ENCODE results near the gene DST. TPM values are rescaled to one million over a fixed set of nuclear protein-coding genes. Genes with fewer than 3 reads are reported as not detected.

The DST gene
- total RNA-seq, 2 experiments from 2014 or later: 5.7 to 5.9 TPM

GRCh38 chr6:56572788-56573471 lies 69.8 kb downstream of the DST start:
- no peaks in the 10 kb centered on the region for H3K27me3 Mint-ChIP-seq
- no peaks in the 10 kb centered on the region for H3K4me1 Mint-ChIP-seq (ENCODE audit: low read depth)
- intact Hi-C loops (cut with DNase I, micrococcal nuclease): no loop called here
- TF ChIP-seq CTCF (IDR thresholded peaks at IDR 0.05): no peak
- no peak overlapping the region for H3K27ac ChIP-seq (ENCODE audit: low read depth in 1 of 2, low read length in 2 of 2)
- H3K36me3 Mint-ChIP-seq (ENCODE audit: low read depth): no peaks in the 10 kb centered on the region
- H3K27ac Mint-ChIP-seq: no peak overlapping the region
- POLR2A ChIA-PET: no interaction called here
- H3K36me3 ChIP-seq (ENCODE audit: insufficient read depth, low read length): no peaks in the 10 kb centered on the region
- ATAC-seq (ENCODE audit: poor library complexity) (no peak), DNase-seq (no peak)
- no peaks in the 10 kb centered on the region for H3K4me1 ChIP-seq (ENCODE audit: insufficient read depth, low read length)
- no peaks in the 10 kb centered on the region for H3K9me3 ChIP-seq (ENCODE audit: control insufficient read depth in 1 of 2, insufficient read depth in 1 of 2, low read length in 2 of 2)
- H3K9me3 Mint-ChIP-seq: no peaks in the 10 kb centered on the region
- CTCF ChIA-PET: no interaction called here
- no peak overlapping the region for H3K4me3 ChIP-seq (ENCODE audit: low read length)
- H3K4me3 Mint-ChIP-seq: no peak overlapping the region
- peaks cover 0 to 3% of the 10 kb centered on the region in 2 experiments for H3K27me3 ChIP-seq (ENCODE audit: control insufficient read depth in 1 of 2, insufficient read depth in 2 of 2, low read length in 2 of 2)

- Histone ChIP-seq H3K27me3 (ENCODE audit: control insufficient read depth in 1 of 2, insufficient read depth in 2 of 2, low read length in 2 of 2) (peaks cover 0 to 3% of the 10 kb centered on the region in 2 experiments), H3K36me3 (ENCODE audit: insufficient read depth, low read length) (no peaks in the 10 kb centered on the region), H3K4me3 (ENCODE audit: low read length) (no peak overlapping the region), H3K4me1 (ENCODE audit: insufficient read depth, low read length) (no peaks in the 10 kb centered on the region), H3K27ac (ENCODE audit: low read depth in 1 of 2, low read length in 2 of 2) (no peak overlapping the region), H3K9me3 (ENCODE audit: control insufficient read depth in 1 of 2, insufficient read depth in 1 of 2, low read length in 2 of 2) (no peaks in the 10 kb centered on the region)
- ChIA-PET CTCF (interaction anchor here (0.8 to 1.1 kb wide), 2 partner anchors 21 to 27 kb away, joined by 3 to 5 read pairs; no protein-coding TSS in a partner anchor), POLR2A (no interaction called here)
- Mint-ChIP-seq H3K9me3 (no peaks in the 10 kb centered on the region), H3K4me1 (ENCODE audit: low read depth) (no peaks in the 10 kb centered on the region), H3K27me3 (no peaks in the 10 kb centered on the region), H3K27ac (no peak overlapping the region), H3K4me3 (no peak overlapping the region), H3K36me3 (ENCODE audit: low read depth) (no peaks in the 10 kb centered on the region)
- DNase-seq: no peak
- no peak for TF ChIP-seq CTCF (IDR thresholded peaks at IDR 0.05)
- intact Hi-C loops (cut with DNase I, micrococcal nuclease): loop anchor here in 1 of 2 experiments (2.0 kb wide), 1 partner anchor 213 kb away; no protein-coding TSS in a partner anchor
- ATAC-seq (ENCODE audit: poor library complexity): no peak
Measured at GRCh38 chr6:56571605-56572004, 71.1 kb downstream of the DST start.

- H3K4me3 Mint-ChIP-seq: no peak overlapping the region
- peak; percentile 68 for TF ChIP-seq CTCF (IDR thresholded peaks at IDR 0.05)
- H3K9me3 Mint-ChIP-seq: no peaks in the 10 kb centered on the region
- H3K4me1 Mint-ChIP-seq (ENCODE audit: low read depth): no peaks in the 10 kb centered on the region
- CTCF ChIA-PET: interaction anchor here (0.8 to 1.3 kb wide), 3 partner anchors 22 to 28 kb away, joined by 3 to 5 read pairs (median 3); no protein-coding TSS in a partner anchor
- H3K9me3 ChIP-seq (ENCODE audit: control insufficient read depth in 1 of 2, insufficient read depth in 1 of 2, low read length in 2 of 2): no peaks in the 10 kb centered on the region
- intact Hi-C loops (cut with DNase I, micrococcal nuclease): loop anchor here (1.0 to 2.0 kb wide), 2 partner anchors 211 to 212 kb away; no protein-coding TSS in a partner anchor
- no peak overlapping the region for H3K27ac Mint-ChIP-seq
- H3K4me1 ChIP-seq (ENCODE audit: insufficient read depth, low read length): no peaks in the 10 kb centered on the region
- no peak overlapping the region for H3K27ac ChIP-seq (ENCODE audit: low read depth in 1 of 2, low read length in 2 of 2)
- ATAC-seq (ENCODE audit: poor library complexity): peak; percentile 37
- H3K27me3 ChIP-seq (ENCODE audit: control insufficient read depth in 1 of 2, insufficient read depth in 2 of 2, low read length in 2 of 2): peaks cover 0 to 3% of the 10 kb centered on the region in 2 experiments
- POLR2A ChIA-PET: no interaction called here
- H3K4me3 ChIP-seq (ENCODE audit: low read length): no peak overlapping the region
- H3K36me3 ChIP-seq (ENCODE audit: insufficient read depth, low read length): no peaks in the 10 kb centered on the region
- no peaks in the 10 kb centered on the region for H3K27me3 Mint-ChIP-seq
- DNase-seq: peak in 3 of 14 experiments; percentile 11 to 39 (median 32)
- no peaks in the 10 kb centered on the region for H3K36me3 Mint-ChIP-seq (ENCODE audit: low read depth)
Measured at GRCh38 chr6:56570413-56571359, 72.0 kb downstream of the DST start.

Data from CD4-positive, alpha-beta T cell (primary cell).